Glomerular endothelial cell (primary cell): ENCODE data around the gene LDAH. TPM values are rescaled to one million over a fixed set of nuclear protein-coding genes. Genes with fewer than 3 reads are reported as not detected.

Experiments used
- DNase-seq: peaks from one replicate; pipeline ENCODE4 v3.0.0-alpha.2; 2011; ENCODE audit warnings: low read depth, low spot score; ENCODE audit errors: extremely low read depth
- total RNA-seq: library from RNA; depleted of rRNA; stranded (reverse); fragments of >200 nt; gene quantifications from 2 replicates; pipeline ENCODE4 v1.2.3, GENCODE V29; 2015

LDAH gene
- total RNA-seq, 1 donor from 2014 or later, result 21.7 TPM

GRCh38 chr2:20641123-20641985 lies 181.5 kb downstream of the LDAH start:
- no peak for DNase-seq

- DNase-seq, result no peak
These were observed 182.3 kb downstream of the LDAH start for GRCh38 chr2:20640411-20641122.

GRCh38 chr2:20638646-20639430 lies 184.1 kb downstream of the LDAH start:
- no peak for DNase-seq

- DNase-seq, result no peak
These were observed 184.9 kb downstream of the LDAH start for GRCh38 chr2:20638014-20638413.

- no peak for DNase-seq
These were observed 185.8 kb downstream of the LDAH start for GRCh38 chr2:20637147-20637546.

GRCh38 chr2:20635675-20636584 lies 187.0 kb downstream of the LDAH start:
- DNase-seq, result no peak

- no peak for DNase-seq
These were observed 187.8 kb downstream of the LDAH start for GRCh38 chr2:20635113-20635510.

GRCh38 chr2:20634507-20635112 lies 188.3 kb downstream of the LDAH start:
- no peak for DNase-seq

Other genes starting within 250 kb of the LDAH start
- 48.5 and 52.3 TPM in 2 replicates for gene HS1BP3, start 172.0 kb downstream of the LDAH start, total RNA-seq
- 0.73 and 9.5 TPM in 2 replicates for gene GDF7, start 156.0 kb downstream of the LDAH start, total RNA-seq
- 0.10 and 0.18 TPM in 2 replicates for gene APOB, start 221.0 kb upstream of the LDAH start, total RNA-seq